Stimulated activated effector memory CD8-positive, alpha-beta T cell treated with anti-CD3 and anti-CD28 coated beads, Interleukin-12 subunit alpha, Interleukin-12 subunit beta, amount 100 ng/mL, for 72 hours (primary cell): ENCODE measurements around the gene MOB2.
"Not testable (repeated sequence)": the region's sequence is repeated elsewhere in the genome, so short reads cannot be mapped to it uniquely, and the experiment has no call there.

Source experiments
- ATAC-seq: fragments of 150-1000 bp; cut with Tn5 transposase; 2 replicates; pipeline ENCODE4 v1.10.0; 2021
- DNase-seq, 2 donors: peaks; one replicate each; pipeline ENCODE4 v3.0.0; 2021 to 2022; ENCODE audit warnings: low spot score in 2 of 2
- H3K27ac Mint-ChIP-seq: one replicate; pipeline ENCODE4 v1.8.0; 2022; ENCODE audit warnings: mild to moderate bottlenecking, mixed read lengths
- H3K36me3 Mint-ChIP-seq: one replicate; pipeline ENCODE4 v1.8.0; 2022; ENCODE audit warnings: mild to moderate bottlenecking, mixed read lengths
- H3K4me1 Mint-ChIP-seq: one replicate; pipeline ENCODE4 v1.8.0; 2022; ENCODE audit warnings: mixed read lengths
- H3K4me3 Mint-ChIP-seq: one replicate; pipeline ENCODE4 v1.8.0; 2022; ENCODE audit warnings: mild to moderate bottlenecking, mixed read lengths
- H3K9me3 Mint-ChIP-seq: one replicate; pipeline ENCODE4 v1.8.0; 2022; ENCODE audit warnings: mixed read lengths

The MOB2 gene

GRCh38 chr11:1521382-1522080 lies 35.0 kb upstream of the MOB2 start:
- Mint-ChIP-seq H3K27ac (peak overlapping the region; percentile 60), H3K9me3 (no peaks in the 10 kb centered on the region), H3K4me1 (peaks cover 64% of the 10 kb centered on the region), H3K4me3 (peak overlapping the region; percentile 5), H3K36me3 (no peaks in the 10 kb centered on the region)
- peak; percentile 61 for ATAC-seq
- no peak for DNase-seq

- ATAC-seq: no peak
- Mint-ChIP-seq H3K36me3 (no peaks in the 10 kb centered on the region), H3K27ac (peak overlapping the region; percentile 60), H3K4me3 (peak overlapping the region; percentile 5), H3K9me3 (no peaks in the 10 kb centered on the region), H3K4me1 (peaks cover 67% of the 10 kb centered on the region)
- no peak for DNase-seq
Observed at GRCh38 chr11:1520663-1521267, 34.2 kb upstream of the MOB2 start.

GRCh38 chr11:1520209-1520662 lies 33.7 kb upstream of the MOB2 start:
- peak overlapping the region; percentile 60 for H3K27ac Mint-ChIP-seq
- no peaks in the 10 kb centered on the region for H3K36me3 Mint-ChIP-seq

GRCh38 chr11:1519028-1520010 lies 32.7 kb upstream of the MOB2 start:
- no peaks in the 10 kb centered on the region for H3K9me3 Mint-ChIP-seq
- H3K4me3 Mint-ChIP-seq: no peak overlapping the region
- H3K27ac Mint-ChIP-seq: peak overlapping the region; percentile 12
- no peaks in the 10 kb centered on the region for H3K36me3 Mint-ChIP-seq
- DNase-seq: no peak
- peaks cover 72% of the 10 kb centered on the region for H3K4me1 Mint-ChIP-seq
- no peak for ATAC-seq

More at GRCh38 chr11:1520209-1520662, 33.7 kb upstream of the MOB2 start:
- Mint-ChIP-seq H3K4me1 (peaks cover 70% of the 10 kb centered on the region), H3K4me3 (no peak overlapping the region), H3K9me3 (no peaks in the 10 kb centered on the region)
- no peak for ATAC-seq
- no peak for DNase-seq

GRCh38 chr11:1518301-1518700 lies 31.7 kb upstream of the MOB2 start:
- Mint-ChIP-seq H3K4me3 (no peak overlapping the region), H3K36me3 (no peaks in the 10 kb centered on the region), H3K9me3 (no peaks in the 10 kb centered on the region), H3K4me1 (peaks cover 73% of the 10 kb centered on the region), H3K27ac (no peak overlapping the region)
- ATAC-seq (no peak), DNase-seq (no peak)

- peaks cover 75% of the 10 kb centered on the region for H3K4me1 Mint-ChIP-seq
Observed at GRCh38 chr11:1517117-1518005, 30.8 kb upstream of the MOB2 start.

GRCh38 chr11:1516273-1517067 lies 29.9 kb upstream of the MOB2 start:
- H3K4me3 Mint-ChIP-seq: peak overlapping the region; percentile 22
- no peaks in the 10 kb centered on the region for H3K9me3 Mint-ChIP-seq
- no peaks in the 10 kb centered on the region for H3K36me3 Mint-ChIP-seq
- H3K27ac Mint-ChIP-seq: peak overlapping the region; percentile 92
- ATAC-seq (peak; percentile 82), DNase-seq (no peak)
- peaks cover 82% of the 10 kb centered on the region for H3K4me1 Mint-ChIP-seq

More at GRCh38 chr11:1517117-1518005, 30.8 kb upstream of the MOB2 start:
- no peak overlapping the region for H3K4me3 Mint-ChIP-seq
- no peaks in the 10 kb centered on the region for H3K36me3 Mint-ChIP-seq
- DNase-seq: no peak
- ATAC-seq: no peak
- H3K27ac Mint-ChIP-seq: peak overlapping the region; percentile 92
- no peaks in the 10 kb centered on the region for H3K9me3 Mint-ChIP-seq

- peak overlapping the region; percentile 92 for H3K27ac Mint-ChIP-seq
- peaks cover 72% of the 10 kb centered on the region for H3K4me1 Mint-ChIP-seq
- no peaks in the 10 kb centered on the region for H3K9me3 Mint-ChIP-seq
- no peaks in the 10 kb centered on the region for H3K36me3 Mint-ChIP-seq
- ATAC-seq (peak; percentile 82), DNase-seq (peak; percentile 83 to 90)
- peak overlapping the region; percentile 22 for H3K4me3 Mint-ChIP-seq
Observed at GRCh38 chr11:1515082-1516060, 28.8 kb upstream of the MOB2 start.

GRCh38 chr11:1514336-1515061 lies 27.9 kb upstream of the MOB2 start:
- Mint-ChIP-seq H3K4me1 (peaks cover 73% of the 10 kb centered on the region), H3K4me3 (no peak overlapping the region), H3K36me3 (no peaks in the 10 kb centered on the region)

GRCh38 chr11:1513326-1514296 lies 27.0 kb upstream of the MOB2 start:
- Mint-ChIP-seq H3K36me3 (no peaks in the 10 kb centered on the region), H3K9me3 (no peaks in the 10 kb centered on the region), H3K27ac (peak overlapping the region; percentile 92), H3K4me3 (no peak overlapping the region), H3K4me1 (peaks cover 73% of the 10 kb centered on the region)
- DNase-seq (no peak), ATAC-seq (no peak)

More at GRCh38 chr11:1514336-1515061, 27.9 kb upstream of the MOB2 start:
- DNase-seq: no peak
- ATAC-seq: no peak
- Mint-ChIP-seq H3K27ac (peak overlapping the region; percentile 92), H3K9me3 (no peaks in the 10 kb centered on the region)

GRCh38 chr11:1512531-1513258 lies 26.1 kb upstream of the MOB2 start:
- not testable (repeated sequence) for H3K4me3 Mint-ChIP-seq, DNase-seq, H3K9me3 Mint-ChIP-seq, ATAC-seq, H3K27ac Mint-ChIP-seq, H3K36me3 Mint-ChIP-seq
- H3K4me1 Mint-ChIP-seq: peaks cover 77% of the 10 kb centered on the region
